ENCODE measurements around the gene GARS1.
"Not testable (repeated sequence)": the region's sequence is repeated elsewhere in the genome, so short reads cannot be mapped to it uniquely, and the experiment has no call there.

Gene GARS1

DNA sequence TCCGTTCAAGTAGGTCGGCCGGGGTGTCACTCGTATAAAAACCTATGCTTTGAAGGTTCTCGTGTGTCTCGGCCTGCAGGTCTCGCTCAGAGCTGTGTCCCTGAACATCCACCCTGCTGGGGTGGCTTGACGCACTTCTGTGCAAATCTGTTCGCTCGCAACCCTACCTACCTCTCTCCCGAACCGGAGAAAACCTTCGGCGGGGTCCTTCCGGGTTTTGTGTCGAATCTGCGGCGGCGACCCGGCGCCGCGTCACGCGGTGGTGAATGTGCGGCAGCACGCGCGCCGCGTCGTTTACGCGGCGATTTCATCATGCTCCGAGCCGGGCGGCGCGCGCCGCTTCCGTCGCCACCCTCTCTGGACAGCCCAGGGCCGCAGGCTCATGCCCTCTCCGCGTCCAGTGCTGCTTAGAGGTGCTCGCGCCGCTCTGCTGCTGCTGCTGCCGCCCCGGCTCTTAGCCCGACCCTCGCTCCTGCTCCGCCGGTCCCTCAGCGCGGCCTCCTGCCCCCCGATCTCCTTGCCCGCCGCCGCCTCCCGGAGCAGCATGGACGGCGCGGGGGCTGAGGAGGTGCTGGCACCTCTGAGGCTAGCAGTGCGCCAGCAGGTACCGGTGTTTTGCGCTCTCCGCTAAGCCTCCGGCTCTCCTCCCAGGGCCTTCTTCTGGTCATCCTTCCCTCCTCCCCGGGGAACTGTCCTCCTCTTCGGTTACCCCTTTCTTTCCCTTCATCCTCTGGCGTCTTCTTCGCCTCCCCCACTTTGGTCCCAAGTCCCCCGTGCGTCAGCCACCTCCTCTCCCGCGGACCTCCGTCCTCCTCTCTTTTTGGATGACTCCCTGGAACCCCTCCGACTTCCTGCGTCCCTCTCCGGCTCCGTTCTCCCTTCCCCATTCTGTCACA, at the start of gene GARS1:
GARS1 (plus strand) TSS at position 339 of the 896 bp plus-strand sequence; CDS start at position 383, 44 bp downstream.
- peak; percentile 97 for DNase-seq

- no peak for DNase-seq
Measured at GRCh38 chr7:30545791-30546555, 48.7 kb upstream of the GARS1 start.

GRCh38 chr7:30546596-30546995, 48.1 kb upstream of the GARS1 start:
- DNase-seq: no peak

DNA sequence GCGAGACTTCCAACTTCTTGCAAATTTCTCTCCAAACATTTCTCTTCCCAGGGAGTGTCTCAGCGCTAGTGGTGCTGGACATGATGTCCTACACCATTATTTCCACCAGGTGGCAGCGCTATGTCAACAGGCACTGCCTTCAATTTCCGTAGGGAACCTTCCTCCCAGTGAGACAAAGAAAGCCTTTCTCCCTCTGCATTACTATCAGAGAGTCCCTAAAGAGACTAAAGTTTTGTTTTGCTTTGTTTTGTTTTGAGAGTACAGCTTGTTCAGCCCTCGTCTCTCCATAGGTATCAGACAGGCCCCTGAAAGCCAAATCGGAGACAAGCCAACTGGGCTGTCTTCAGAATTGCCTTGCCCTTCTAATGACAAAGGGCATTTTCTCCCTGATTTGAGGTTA, 45.8 kb upstream of the GARS1 start:
- DNase-seq: peak; percentile 81

GRCh38 chr7:30549931-30550493, 44.7 kb upstream of the GARS1 start:
- DNase-seq: no peak

- no peak for DNase-seq
Measured at GRCh38 chr7:30552330-30552729, 42.3 kb upstream of the GARS1 start.

DNA sequence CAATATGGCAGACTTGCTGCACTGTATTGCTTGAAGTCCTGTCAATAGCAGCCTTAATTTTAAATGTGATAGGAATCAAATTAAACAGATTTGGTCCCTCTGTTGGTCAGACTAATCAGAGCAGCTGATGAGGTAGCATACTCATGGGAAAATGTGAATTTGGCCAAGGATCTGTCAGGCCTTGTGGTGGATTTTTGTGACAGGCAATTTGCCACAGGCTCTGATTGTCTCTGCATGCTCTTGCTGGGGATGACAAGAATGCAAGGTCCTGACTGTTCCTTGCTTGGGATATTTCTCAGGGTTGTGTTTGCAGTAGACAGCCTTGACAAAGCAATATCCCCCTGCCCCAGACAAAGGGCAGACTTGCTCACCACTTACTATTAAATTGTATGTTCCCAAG, 41.5 kb upstream of the GARS1 start:
- no peak for DNase-seq

GRCh38 chr7:30553546-30553945, 41.1 kb upstream of the GARS1 start:
- no peak for DNase-seq

DNA sequence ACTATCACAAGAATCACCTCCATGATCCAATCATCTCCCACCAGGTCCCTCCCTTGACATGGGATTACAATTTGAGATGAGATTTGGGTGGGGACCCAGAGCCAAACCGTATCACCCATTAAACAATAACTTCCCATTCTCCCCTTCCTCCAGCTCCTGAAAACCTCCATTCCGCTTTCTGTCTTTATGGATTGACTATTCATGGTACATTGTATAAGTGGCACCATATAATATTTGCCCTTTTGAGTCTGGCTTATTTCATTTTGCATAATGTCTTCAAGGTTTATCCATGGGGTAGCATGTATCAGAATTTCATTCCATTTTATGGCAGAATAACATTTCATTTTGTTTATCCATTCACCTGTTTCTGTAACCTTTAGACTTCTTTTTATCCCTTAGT, 39.2 kb upstream of the GARS1 start:
- DNase-seq: no peak

DNA sequence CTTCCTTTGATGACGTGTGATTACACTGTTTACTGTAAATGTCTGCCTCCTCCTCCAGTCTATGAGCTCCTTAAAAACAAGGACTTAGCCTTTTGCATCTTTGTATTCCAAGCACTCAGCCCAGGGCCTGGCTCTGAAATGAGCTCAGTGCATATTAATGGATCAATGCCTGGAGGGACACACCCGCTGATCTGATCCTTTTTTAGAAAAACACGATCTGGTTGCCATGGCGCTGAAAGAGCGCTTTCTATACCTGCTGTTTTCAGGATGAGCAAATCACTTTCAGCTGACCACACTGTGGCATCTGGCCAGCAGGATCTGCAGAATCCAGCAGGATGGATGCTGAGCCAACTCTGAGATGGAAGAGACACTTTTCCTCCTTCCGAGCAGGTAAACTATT, 37.8 kb upstream of the GARS1 start:
- peak; percentile 82 for DNase-seq

GRCh38 chr7:30557245-30557644, 37.4 kb upstream of the GARS1 start:
- DNase-seq: no peak

DNA sequence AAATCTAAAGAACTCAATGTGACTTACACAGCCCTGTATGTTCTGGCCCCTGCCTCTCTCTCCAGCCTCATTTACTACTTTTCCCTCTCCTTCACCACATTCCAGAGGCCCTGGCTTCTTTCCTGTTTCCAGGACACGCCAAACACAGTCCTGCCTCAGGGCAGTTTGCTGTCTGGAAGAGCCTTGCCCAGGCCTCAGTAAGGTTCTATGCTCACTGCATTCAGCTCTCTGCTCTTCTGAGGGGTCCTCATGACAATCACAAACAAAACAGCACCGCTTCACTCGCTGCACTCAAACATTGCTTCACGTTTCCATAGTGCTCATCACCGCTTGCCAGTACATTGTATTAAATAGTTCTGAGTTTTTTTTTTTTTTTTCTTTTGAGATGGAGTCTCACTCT, 35.1 kb upstream of the GARS1 start:
- DNase-seq: peak; percentile 85

GRCh38 chr7:30561389-30561788, 33.3 kb upstream of the GARS1 start:
- no peak for DNase-seq

DNA sequence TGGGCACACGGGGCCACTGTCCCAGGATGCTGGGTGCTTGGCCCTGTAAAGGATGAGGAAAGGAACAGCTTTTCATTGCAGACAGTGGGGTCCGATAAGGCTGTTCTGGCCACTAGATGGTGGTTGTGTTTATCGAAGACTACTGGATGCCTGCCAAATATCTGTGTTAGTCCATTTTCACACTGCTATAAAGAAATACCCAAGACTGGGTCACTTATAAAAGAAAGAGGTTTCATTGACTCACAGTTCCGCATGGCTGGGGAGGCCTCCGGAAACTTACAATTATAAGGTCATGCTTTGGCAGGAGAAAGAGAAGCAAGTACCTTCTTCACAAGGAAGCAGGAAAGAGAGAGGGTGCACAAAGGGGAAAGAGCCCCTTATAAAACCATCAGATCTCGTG, 32.2 kb upstream of the GARS1 start:
- no peak for DNase-seq

DNA sequence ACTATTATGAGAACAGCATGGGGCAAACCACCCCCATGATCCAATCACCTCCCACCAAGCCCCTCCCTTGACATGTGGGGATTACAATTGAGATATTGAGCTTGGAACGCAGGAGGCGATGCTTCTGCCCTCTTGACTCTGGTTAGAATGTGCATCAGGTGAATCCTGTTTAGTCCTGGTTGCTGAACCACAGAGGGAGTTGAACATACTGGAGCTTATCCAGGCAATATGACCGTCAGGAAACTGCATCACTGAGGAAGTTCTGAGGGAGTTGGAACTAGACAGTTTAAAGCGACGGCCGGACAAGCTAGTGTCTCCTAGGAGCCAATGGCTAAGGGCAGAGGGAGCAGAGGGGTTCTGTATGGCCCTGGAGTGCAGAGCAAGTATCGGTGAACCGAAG, 31.8 kb upstream of the GARS1 start:
- peak; percentile 81 for DNase-seq

DNA sequence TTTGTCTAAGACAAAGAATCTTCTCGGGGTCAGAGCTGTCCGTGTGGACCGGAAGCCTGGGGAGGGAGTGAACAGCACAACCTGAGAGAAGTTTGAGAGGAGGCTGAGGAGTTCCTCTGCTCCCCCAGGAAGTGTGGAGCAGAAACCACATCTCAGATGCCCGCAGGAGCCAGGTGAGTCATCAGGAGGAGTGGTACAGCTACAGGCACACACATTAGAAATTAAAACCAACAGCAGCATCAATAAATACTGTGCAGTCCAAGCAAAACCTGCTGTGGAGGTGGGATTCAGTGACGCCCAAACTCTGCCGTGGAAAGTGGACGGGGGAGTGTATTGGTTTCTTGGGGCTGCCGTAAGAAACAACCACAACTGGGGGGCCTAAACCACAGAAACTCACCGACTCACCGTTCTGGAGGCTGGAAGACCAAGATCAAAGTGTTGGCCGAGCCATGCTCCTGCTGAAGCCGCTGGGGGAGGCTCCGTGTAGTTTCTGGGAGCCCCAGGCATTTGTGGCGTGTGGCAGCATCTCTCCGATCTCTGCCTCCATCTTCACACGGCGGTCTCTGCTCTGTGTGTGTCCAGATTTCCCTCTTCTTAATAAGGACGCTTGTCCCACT, 31.2 kb upstream of the GARS1 start:
- DNase-seq: peak; percentile 100

DNA sequence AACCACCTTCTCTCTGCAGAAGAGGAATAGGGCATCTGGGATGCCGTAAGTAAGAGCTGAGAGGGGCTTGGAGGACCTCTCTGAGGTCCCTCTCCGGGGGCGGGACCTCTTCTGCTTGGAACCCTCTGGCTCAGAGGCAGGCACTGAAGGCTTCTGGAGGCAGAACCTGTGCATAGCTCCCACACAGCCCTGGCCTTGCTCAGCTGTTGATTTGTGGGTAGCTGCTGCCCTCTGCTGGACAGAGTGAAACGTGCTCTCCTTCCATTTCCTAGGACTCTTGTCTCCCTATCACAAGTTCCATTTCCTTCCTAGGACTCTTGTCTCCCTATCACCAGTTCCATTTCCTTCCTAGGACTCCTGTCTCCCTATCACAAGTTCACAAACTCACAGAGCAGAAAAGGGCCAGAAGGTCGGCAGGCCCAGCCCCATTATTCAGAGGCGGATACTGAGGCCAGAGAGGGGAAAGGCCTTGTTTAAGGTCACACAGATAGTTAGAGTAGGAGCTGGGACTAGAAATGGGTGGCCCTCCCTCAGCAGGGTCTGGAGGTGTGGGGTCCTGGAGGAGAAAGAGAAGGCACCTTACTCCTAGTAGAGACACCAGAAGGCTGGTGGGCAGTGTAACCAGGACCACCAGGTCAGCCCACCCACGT, 30.3 kb upstream of the GARS1 start:
- peak; percentile 86 for DNase-seq

- no peak for DNase-seq
Measured at GRCh38 chr7:30566596-30566995, 28.1 kb upstream of the GARS1 start.

DNA sequence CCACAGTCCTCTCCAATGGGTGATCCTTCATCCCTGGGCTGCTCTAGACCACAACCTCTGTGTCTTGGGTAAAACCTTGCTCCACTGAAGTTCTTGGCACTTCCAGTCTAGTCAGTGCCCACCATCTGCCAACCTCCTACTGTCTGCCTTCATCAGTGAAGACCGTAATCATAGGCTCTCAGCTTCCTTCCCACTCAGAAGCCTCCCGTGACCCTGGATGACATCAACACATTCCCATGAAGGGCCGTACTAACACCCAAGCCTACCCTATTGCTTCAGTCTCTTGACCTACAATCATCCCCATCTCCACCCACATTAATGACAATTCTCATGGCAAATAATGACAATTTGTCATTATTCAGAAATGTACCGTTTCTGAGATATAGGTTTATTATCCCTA, 27.6 kb upstream of the GARS1 start:
- DNase-seq: no peak

- not testable (repeated sequence) for DNase-seq
Measured at GRCh38 chr7:30570238-30570637, 24.4 kb upstream of the GARS1 start.

DNA sequence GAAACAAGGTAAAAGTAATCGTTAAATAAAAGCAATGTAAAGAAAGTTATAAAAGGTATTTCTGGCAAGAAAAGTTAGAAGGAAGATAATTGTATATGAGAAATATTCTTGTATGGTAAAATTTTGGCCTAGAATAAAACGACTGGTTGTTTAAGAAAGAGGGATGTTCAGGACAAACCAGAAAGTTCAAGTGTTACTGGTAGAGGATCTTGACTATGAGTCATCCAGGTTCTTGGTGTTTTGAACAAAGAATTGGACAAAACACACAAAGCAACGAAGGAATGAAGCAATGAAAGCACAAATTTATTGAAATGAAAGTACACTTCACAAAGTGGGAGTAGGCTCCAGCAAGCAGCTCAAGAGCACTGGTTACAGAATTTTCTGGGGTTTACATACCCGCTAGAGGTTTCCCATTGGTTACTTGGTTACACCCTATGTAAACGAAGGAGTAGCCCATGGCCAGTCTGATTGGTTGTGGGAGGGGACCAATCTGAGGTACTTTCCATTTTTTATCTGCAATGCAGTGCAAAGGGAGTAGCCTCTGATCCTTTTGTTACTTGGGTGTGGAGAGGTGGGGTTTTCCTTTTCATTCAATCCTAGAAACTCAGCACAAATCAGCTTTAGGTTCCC, 22.4 kb upstream of the GARS1 start:
- DNase-seq: no peak

DNA sequence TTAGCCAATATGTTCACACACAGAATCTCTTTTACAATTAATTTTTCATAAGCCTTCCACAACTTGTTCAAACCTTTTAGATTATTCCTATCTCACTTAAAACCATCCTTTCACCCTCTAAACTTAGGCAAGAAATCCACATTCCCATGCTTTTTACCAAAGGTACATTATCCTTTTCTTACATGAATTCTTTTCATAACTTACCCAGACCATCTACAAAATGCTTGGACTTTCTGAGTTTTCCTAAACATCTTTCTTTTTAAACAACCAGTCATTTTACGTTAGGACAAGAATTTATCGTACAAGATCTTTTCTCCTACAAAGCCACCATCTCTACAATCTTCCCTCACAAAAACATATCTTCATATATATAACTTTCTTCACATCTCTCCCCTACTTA, 18.8 kb upstream of the GARS1 start:
- no peak for DNase-seq

All from NCI-H226 (cell line).